Measurements from ENCODE around the gene SLC17A7. TPM values are rescaled to one million over a fixed set of nuclear protein-coding genes. Genes with fewer than 3 reads are reported as not detected.

SLC17A7 gene
- total and polyA plus RNA-seq, 2 of the 13 experiments (the other 11 are each of a cell fraction or from before 2014, with no cell fraction given): 0.32 TPM; not detected in 1

DNA sequence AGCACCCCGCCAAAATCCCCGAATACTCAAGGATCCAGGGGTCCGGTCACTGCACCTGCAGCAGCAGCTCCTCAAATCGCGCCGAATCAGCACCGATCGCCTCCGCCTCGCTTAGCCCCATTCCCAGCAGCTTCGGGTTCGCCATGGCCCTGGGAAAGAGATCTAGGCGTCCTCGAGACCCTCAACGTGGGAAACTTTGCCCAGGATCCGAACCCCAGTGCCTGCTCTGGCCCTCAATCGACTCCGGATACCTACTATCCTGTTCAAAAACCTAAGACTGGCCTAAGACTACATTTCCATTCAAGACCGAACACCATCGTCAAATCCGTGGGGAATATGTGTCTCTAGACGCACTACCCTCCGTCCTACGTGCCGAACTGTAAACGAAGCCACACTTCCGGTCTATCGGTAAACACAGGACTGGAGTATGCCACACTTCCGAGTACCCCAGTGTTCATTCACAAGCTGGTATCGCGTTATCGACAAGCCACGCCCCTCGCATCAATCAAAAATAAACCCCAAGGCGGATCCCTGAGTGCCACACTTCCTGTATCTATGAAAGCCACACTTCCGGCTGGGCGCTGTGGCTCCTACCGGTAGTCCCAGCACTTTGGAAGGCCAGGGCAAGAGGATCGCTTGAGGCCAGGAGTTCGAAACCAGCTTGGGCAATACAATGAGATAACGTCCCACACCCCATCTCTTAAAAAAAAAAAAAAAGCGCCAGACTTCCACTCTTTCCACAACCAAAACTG is 10.3 kb upstream of the SLC17A7 start, which contains the start of gene PIH1D1 (continued):
- TF ChIP-seq ZNF275 (CRISPR knock-in tag; IDR thresholded peaks at IDR 0.05; ENCODE audit: borderline replicate concordance): no peak
- TF ChIP-seq TBX3 (IDR thresholded peaks at IDR 0.05; ENCODE audit: borderline replicate concordance): no peak
- no peak; the same call in 1 of the 2 replicates for TF ChIP-seq ZNF605 (CRISPR knock-in tag; IDR thresholded peaks at IDR 0.05)
- TF ChIP-seq ZNF841 (CRISPR knock-in tag; IDR thresholded peaks at IDR 0.05; ENCODE audit: borderline replicate concordance): no peak
- peak; percentile 70; the same call in 1 of the 2 replicates for TF ChIP-seq YEATS2 (CRISPR knock-in tag; IDR thresholded peaks at IDR 0.05; ENCODE audit: borderline replicate concordance)
- peak; percentile 100 for TF ChIP-seq THAP7 (CRISPR knock-in tag; IDR thresholded peaks at IDR 0.05)
- no peak for TF ChIP-seq ZNF615 (CRISPR knock-in tag; IDR thresholded peaks at IDR 0.05; ENCODE audit: borderline replicate concordance)
- peak; percentile 51; the same call in 1 of the 2 replicates for TF ChIP-seq KDM1A (CRISPR knock-in tag; IDR thresholded peaks at IDR 0.05)
- peak; percentile 48 for TF ChIP-seq SP2 (CRISPR knock-in tag; IDR thresholded peaks at IDR 0.05)
- no peak for TF ChIP-seq ZNF572 (CRISPR knock-in tag; IDR thresholded peaks at IDR 0.05)
- TF ChIP-seq, protein P1, sequence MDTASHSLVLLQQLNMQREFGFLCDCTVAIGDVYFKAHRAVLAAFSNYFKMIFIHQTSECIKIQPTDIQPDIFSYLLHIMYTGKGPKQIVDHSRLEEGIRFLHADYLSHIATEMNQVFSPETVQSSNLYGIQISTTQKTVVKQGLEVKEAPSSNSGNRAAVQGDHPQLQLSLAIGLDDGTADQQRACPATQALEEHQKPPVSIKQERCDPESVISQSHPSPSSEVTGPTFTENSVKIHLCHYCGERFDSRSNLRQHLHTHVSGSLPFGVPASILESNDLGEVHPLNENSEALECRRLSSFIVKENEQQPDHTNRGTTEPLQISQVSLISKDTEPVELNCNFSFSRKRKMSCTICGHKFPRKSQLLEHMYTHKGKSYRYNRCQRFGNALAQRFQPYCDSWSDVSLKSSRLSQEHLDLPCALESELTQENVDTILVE (CRISPR knock-in tag; IDR thresholded peaks at IDR 0.05): peak; percentile 60; the same call in 1 of the 2 replicates
- TF ChIP-seq DRAP1 (CRISPR knock-in tag; IDR thresholded peaks at IDR 0.05): peak; percentile 78
- no peak for TF ChIP-seq CHCHD3 (CRISPR knock-in tag; IDR thresholded peaks at IDR 0.05)
- no peak for TF ChIP-seq ZNF335 (CRISPR knock-in tag; IDR thresholded peaks at IDR 0.05)
- TF ChIP-seq UBTF (CRISPR knock-in tag; IDR thresholded peaks at IDR 0.05): peak; percentile 53; the same call in 1 of the 2 replicates
- TF ChIP-seq AGO1 (IDR thresholded peaks at IDR 0.05; ENCODE audit: low read depth, low read length, poor library complexity, severe bottlenecking): no peak
- TF ChIP-seq ZKSCAN8 (CRISPR knock-in tag; IDR thresholded peaks at IDR 0.05; ENCODE audit: borderline replicate concordance): no peak
- peak; percentile 47; the same call in 1 of the 2 replicates for TF ChIP-seq ZMAT3 (CRISPR knock-in tag; conservative IDR thresholded peaks at IDR 0.05)
- no peak for TF ChIP-seq ZNF12 (CRISPR knock-in tag; IDR thresholded peaks at IDR 0.05)
- no peak for TF ChIP-seq KLF9 (CRISPR knock-in tag; IDR thresholded peaks at IDR 0.05; ENCODE audit: low read depth)
- no peak; the same call in 1 of the 2 replicates for TF ChIP-seq ZSCAN29 (CRISPR knock-in tag; conservative IDR thresholded peaks at IDR 0.05)
- no peak for TF ChIP-seq TRIM24 (CRISPR knock-in tag; IDR thresholded peaks at IDR 0.05)
- TF ChIP-seq SSRP1 (CRISPR knock-in tag; IDR thresholded peaks at IDR 0.05): no peak
